MM.1S (cell line): ENCODE data around the gene PTPRN2.

Source experiments
- DNase-seq: peaks from one replicate; pipeline ENCODE4 v3.0.0-alpha.2; 2015
- H2AFZ ChIP-seq: fragments of 300-600 bp; sonication (generic); 2 replicates; pipeline ENCODE4 v1.6.0; 2016; ENCODE audit warnings: antibody characterized with exemption, low read length
- H3F3A ChIP-seq: fragments of 300-600 bp; sonication (generic); 2 replicates; pipeline ENCODE4 v1.6.1; 2016; ENCODE audit warnings: mild to moderate bottlenecking, antibody characterized with exemption, low read length, moderate library complexity, mixed read lengths; ENCODE audit not compliant: insufficient read depth
- H3K27ac ChIP-seq: fragments of 300-600 bp; sonication (generic); 2 replicates; pipeline ENCODE4 v1.5.1; 2016; ENCODE audit warnings: mild to moderate bottlenecking, low read length
- H3K27me3 ChIP-seq: fragments of 300-600 bp; sonication (generic); replicated peaks from 2 replicates; pipeline ENCODE4 v1.6.0; 2016; ENCODE audit warnings: low read length; ENCODE audit not compliant: insufficient read depth
- H3K36me3 ChIP-seq: fragments of 300-600 bp; sonication (generic); replicated peaks from 2 replicates; pipeline ENCODE4 v1.6.1; 2016; ENCODE audit warnings: mild to moderate bottlenecking, low read length, mixed read lengths; ENCODE audit not compliant: insufficient read depth
- H3K4me1 ChIP-seq: fragments of 300-600 bp; sonication (generic); 2 replicates; pipeline ENCODE4 v1.6.1; 2016; ENCODE audit warnings: low read length, mixed read lengths
- H3K4me2 ChIP-seq: fragments of 300-600 bp; sonication (generic); 2 replicates; pipeline ENCODE4 v1.6.0; 2016; ENCODE audit warnings: low read depth, low read length
- H3K4me3 ChIP-seq: fragments of 300-600 bp; sonication (generic); 2 replicates; pipeline ENCODE4 v1.5.1; 2016; ENCODE audit warnings: low read length, mixed read lengths
- H3K79me2 ChIP-seq: fragments of 300-600 bp; sonication (generic); 2 replicates; pipeline ENCODE4 v1.6.1; 2016; ENCODE audit warnings: mixed run types, low read length, mixed read lengths
- H3K9ac ChIP-seq: fragments of 300-600 bp; sonication (generic); 2 replicates; pipeline ENCODE4 v1.6.1; 2016; ENCODE audit warnings: low read length, mixed read lengths
- H3K9me2 ChIP-seq: fragments of 300-600 bp; sonication (generic); replicated peaks from 2 replicates; pipeline ENCODE4 v1.6.1; 2016; ENCODE audit warnings: mild to moderate bottlenecking, low read length, mixed read lengths; ENCODE audit not compliant: insufficient read depth
- H3K9me3 ChIP-seq: fragments of 300-600 bp; sonication (generic); replicated peaks from 2 replicates; pipeline ENCODE4 v1.6.1; 2016; ENCODE audit warnings: mild to moderate bottlenecking, low read length, mixed read lengths; ENCODE audit not compliant: insufficient read depth
- H4K20me1 ChIP-seq: fragments of 300-600 bp; sonication (generic); 2 replicates; pipeline ENCODE4 v1.6.1; 2016; ENCODE audit warnings: mild to moderate bottlenecking, low read length, moderate library complexity, mixed read lengths; ENCODE audit not compliant: insufficient read depth
- CTCF ChIP-seq: fragments of 300-600 bp; sonication (generic); IDR thresholded peaks from 2 replicates; pipeline ENCODE4 v1.5.1; 2016; ENCODE audit warnings: antibody characterized with exemption, low read length, mixed read lengths
- EZH2 ChIP-seq: fragments of 300-600 bp; sonication (generic); optimal IDR thresholded peaks from 2 replicates; pipeline ENCODE3; 2017; ENCODE audit warnings: low read depth, mild to moderate bottlenecking, antibody characterized with exemption, low read length, mixed read lengths
- EZH2phosphoT487 ChIP-seq: fragments of 300-600 bp; sonication (generic); IDR thresholded peaks from 2 replicates; pipeline ENCODE4 v1.6.1; 2018; ENCODE audit warnings: antibody characterized with exemption, low read length

The PTPRN2 gene

GRCh38 chr7:157567666-157568065 lies 1020.0 kb downstream of the PTPRN2 start:
- H3K4me2 ChIP-seq = no peak overlapping the region

GRCh38 chr7:157566631-157567006 lies 1021.0 kb downstream of the PTPRN2 start:
- Histone ChIP-seq H3K27me3 (peaks cover 85% of the 10 kb centered on the region), H3K9me2 (no peaks in the 10 kb centered on the region), H3F3A (no peaks in the 10 kb centered on the region), H3K9me3 (no peaks in the 10 kb centered on the region), H3K9ac (no peak overlapping the region), H3K4me2 (no peak overlapping the region), H3K79me2 (no peaks in the 10 kb centered on the region), H3K36me3 (no peaks in the 10 kb centered on the region), H3K4me3 (no peak overlapping the region), H3K27ac (no peak overlapping the region), H2AFZ (no peak overlapping the region), H3K4me1 (no peaks in the 10 kb centered on the region), H4K20me1 (no peaks in the 10 kb centered on the region)
- DNase-seq = no peak
- TF ChIP-seq CTCF (no peak), EZH2phosphoT487 (no peak), EZH2 (no peak)

More at GRCh38 chr7:157567666-157568065, 1020.0 kb downstream of the PTPRN2 start:
- H4K20me1 ChIP-seq = no peaks in the 10 kb centered on the region
- no peak overlapping the region for H3K9ac ChIP-seq
- no peak overlapping the region for H3K4me3 ChIP-seq
- TF ChIP-seq CTCF = no peak
- no peak for TF ChIP-seq EZH2phosphoT487
- no peak for TF ChIP-seq EZH2
- H3K36me3 ChIP-seq = no peaks in the 10 kb centered on the region
- no peaks in the 10 kb centered on the region for H3F3A ChIP-seq
- no peaks in the 10 kb centered on the region for H3K4me1 ChIP-seq
- DNase-seq = no peak
- H2AFZ ChIP-seq = no peak overlapping the region
- H3K9me2 ChIP-seq = no peaks in the 10 kb centered on the region
- H3K79me2 ChIP-seq = no peaks in the 10 kb centered on the region
- H3K9me3 ChIP-seq = no peaks in the 10 kb centered on the region
- peaks cover 89% of the 10 kb centered on the region for H3K27me3 ChIP-seq
- no peak overlapping the region for H3K27ac ChIP-seq

GRCh38 chr7:157565981-157566630 lies 1021.5 kb downstream of the PTPRN2 start:
- no peak for DNase-seq
- H3K9me2 ChIP-seq = no peaks in the 10 kb centered on the region
- no peak overlapping the region for H3K27ac ChIP-seq
- no peaks in the 10 kb centered on the region for H3K4me1 ChIP-seq
- H3K4me2 ChIP-seq = no peak overlapping the region
- H2AFZ ChIP-seq = no peak overlapping the region
- no peaks in the 10 kb centered on the region for H3K79me2 ChIP-seq
- H3K9me3 ChIP-seq = no peaks in the 10 kb centered on the region
- H3K9ac ChIP-seq = no peak overlapping the region
- H3K36me3 ChIP-seq = no peaks in the 10 kb centered on the region
- H3F3A ChIP-seq = no peaks in the 10 kb centered on the region
- H4K20me1 ChIP-seq = no peaks in the 10 kb centered on the region
- no peak overlapping the region for H3K4me3 ChIP-seq
- peaks cover 85% of the 10 kb centered on the region for H3K27me3 ChIP-seq
- no peak for TF ChIP-seq EZH2
- no peak for TF ChIP-seq EZH2phosphoT487
- TF ChIP-seq CTCF = no peak
